GM23338 (cell line): Measurements from ENCODE around the gene COL25A1. TPM values are rescaled to one million over a fixed set of nuclear protein-coding genes. Genes with fewer than 3 reads are reported as not detected.

Experiments used
- ATAC-seq: fragments of 200-7000 bp; cut with Tn5 transposase; 3 replicates; pipeline ENCODE4 v1.9.1; 2020
- DNase-seq: peaks from one replicate; pipeline ENCODE4 v3.0.0-alpha.2; 2015; ENCODE audit warnings: low spot score
- H2AFZ ChIP-seq: fragments of 200-600 bp; sonication (generic); 2 replicates; pipeline ENCODE4 v1.8.0; 2016; ENCODE audit warnings: antibody characterized with exemption, mild to moderate bottlenecking, moderate library complexity
- H3F3A ChIP-seq: fragments of 200-600 bp; sonication (generic); replicated peaks from 2 replicates; pipeline ENCODE4 v1.8.0; 2017; ENCODE audit warnings: antibody characterized with exemption, mixed run types, low read depth
- H3K27ac ChIP-seq: fragments of 200-600 bp; sonication (generic); 2 replicates; pipeline ENCODE4 v1.6.1; 2016; ENCODE audit warnings: low read depth
- H3K27me3 ChIP-seq: fragments of 200-600 bp; sonication (generic); 2 replicates; pipeline ENCODE4 v1.8.0; 2016; ENCODE audit warnings: mild to moderate bottlenecking, mixed run types, moderate library complexity; ENCODE audit not compliant: insufficient read depth
- H3K36me3 ChIP-seq: fragments of 200-600 bp; sonication (generic); 2 replicates; pipeline ENCODE4 v1.8.0; 2016; ENCODE audit warnings: mild to moderate bottlenecking; ENCODE audit not compliant: insufficient read depth
- H3K4me1 ChIP-seq: fragments of 200-600 bp; sonication (generic); 2 replicates; pipeline ENCODE4 v1.8.0; 2016; ENCODE audit warnings: mild to moderate bottlenecking, moderate library complexity; ENCODE audit not compliant: insufficient read depth
- H3K4me2 ChIP-seq: fragments of 200-600 bp; sonication (generic); 2 replicates; pipeline ENCODE4 v1.7.1; 2017; ENCODE audit warnings: mixed run types
- H3K4me3 ChIP-seq: fragments of 200-600 bp; sonication (generic); 2 replicates; pipeline ENCODE4 v1.6.1; 2016; ENCODE audit warnings: mixed run types
- H3K79me2 ChIP-seq: fragments of 200-600 bp; sonication (generic); replicated peaks from 2 replicates; pipeline ENCODE4 v1.8.0; 2017; ENCODE audit warnings: mild to moderate bottlenecking; ENCODE audit not compliant: insufficient read depth
- H3K9me2 ChIP-seq: fragments of 200-600 bp; sonication (generic); 2 replicates; pipeline ENCODE4 v1.8.0; 2017; ENCODE audit not compliant: insufficient read depth
- H4K20me1 ChIP-seq: fragments of 200-600 bp; sonication (generic); replicated peaks from 2 replicates; pipeline ENCODE4 v1.8.0; 2017; ENCODE audit warnings: mild to moderate bottlenecking; ENCODE audit not compliant: insufficient read depth
- H3K27ac Mint-ChIP-seq: 2 replicates; pipeline ENCODE4 v1.8.0; 2020; ENCODE audit warnings: inconsistent platforms, mild to moderate bottlenecking, moderate library complexity, mixed read lengths
- H3K27me3 Mint-ChIP-seq: 3 replicates; pipeline ENCODE4 v1.8.0; 2022; ENCODE audit warnings: low read depth, mild to moderate bottlenecking, moderate library complexity, mixed read lengths, inconsistent platforms; ENCODE audit not compliant: insufficient read depth, poor library complexity
- H3K36me3 Mint-ChIP-seq: 3 replicates; pipeline ENCODE4 v1.8.0; 2021; ENCODE audit warnings: low read depth, mild to moderate bottlenecking, inconsistent platforms, moderate library complexity, mixed read lengths
- H3K4me1 Mint-ChIP-seq: 3 replicates; pipeline ENCODE4 v1.8.0; 2020; ENCODE audit warnings: mild to moderate bottlenecking, inconsistent platforms, mixed read lengths
- H3K4me3 Mint-ChIP-seq: 3 replicates; pipeline ENCODE4 v1.8.0; 2021; ENCODE audit warnings: moderate library complexity, mild to moderate bottlenecking, inconsistent platforms, mixed read lengths
- H3K9me3 Mint-ChIP-seq: 3 replicates; pipeline ENCODE4 v1.8.0; 2020; ENCODE audit warnings: moderate library complexity, mild to moderate bottlenecking, inconsistent platforms, mixed read lengths
- ETS1 ChIP-seq: IDR thresholded peaks from 2 replicates; pipeline ENCODE4 v1.6.1; 2016; ENCODE audit warnings: antibody characterized with exemption
- EZH2 ChIP-seq: fragments of 200-600 bp; sonication (generic); IDR thresholded peaks from one replicate; pipeline ENCODE4 v1.8.0; 2017; ENCODE audit warnings: antibody characterized with exemption, mild to moderate bottlenecking, low read depth; ENCODE audit not compliant: unreplicated experiment
- EZH2phosphoT487 ChIP-seq: fragments of 200-600 bp; sonication (generic); IDR thresholded peaks from one replicate; pipeline ENCODE4 v1.8.1; 2018; ENCODE audit warnings: antibody characterized with exemption; ENCODE audit not compliant: unreplicated experiment
- JUNB ChIP-seq: IDR thresholded peaks from one replicate; pipeline ENCODE4 v1.6.1; 2016; ENCODE audit warnings: antibody characterized with exemption; ENCODE audit not compliant: unreplicated experiment
- NANOG ChIP-seq: IDR thresholded peaks from 2 replicates; pipeline ENCODE4 v1.6.1; 2016; ENCODE audit warnings: antibody characterized with exemption, borderline replicate concordance
- REST ChIP-seq: IDR thresholded peaks from one replicate; pipeline ENCODE4 v1.6.1; 2018; ENCODE audit warnings: antibody characterized with exemption; ENCODE audit not compliant: unreplicated experiment
- ZNF114 ChIP-seq: fragments of 250-450 bp; sonication (Bioruptor Pico); IDR thresholded peaks from 2 replicates; pipeline ENCODE4 v1.5.0; 2020; ENCODE audit warnings: mild to moderate bottlenecking, moderate library complexity
- ZNF462 ChIP-seq: fragments of 250-450 bp; sonication (Bioruptor Pico); IDR thresholded peaks from 2 replicates; pipeline ENCODE4 v1.5.0; 2020; ENCODE audit warnings: mild to moderate bottlenecking, moderate library complexity
- polyA plus RNA-seq: library from polyadenylated mRNA; unstranded; fragments of >200 nt; fragmentation: Nextera tagmentation; extraction: Ambion mirVana; gene quantifications from 2 replicates; pipeline ENCODE4 v1.2.1, GENCODE V29; 2016
- total RNA-seq: library from RNA; depleted of rRNA; stranded (reverse); fragments of >200 nt; shearing (Covaris generic); gene quantifications from 2 replicates; pipeline ENCODE4 v1.2.3, GENCODE V29; 2014

COL25A1 gene
- total and polyA plus RNA-seq, 2 experiments from 2014 or later, result 3.9 to 5.6 TPM

GRCh38 chr4:109275066-109275745 is 27.3 kb downstream of the COL25A1 start:
- no peak overlapping the region for H3K4me3 Mint-ChIP-seq
- TF ChIP-seq EZH2phosphoT487 (no peak), EZH2 (no peak), ETS1 (no peak), NANOG (no peak), ZNF462 (no peak), ZNF114 (no peak), REST (no peak), JUNB (no peak)

More at GRCh38 chr4:109275066-109275745, 27.3 kb downstream of the COL25A1 start:
- H3K27ac ChIP-seq, result no peak overlapping the region
- H3K27me3 ChIP-seq, result no peaks in the 10 kb centered on the region
- H3K9me2 ChIP-seq, result no peaks in the 10 kb centered on the region
- Mint-ChIP-seq H3K36me3 (no peaks in the 10 kb centered on the region), H3K9me3 (no peaks in the 10 kb centered on the region), H3K27me3 (no peaks in the 10 kb centered on the region), H3K27ac (no peak overlapping the region), H3K4me1 (0 out of 3 replicates have a peak, but pooled peaks cover 6% of the 10 kb centered on the region)
- no peaks in the 10 kb centered on the region for H4K20me1 ChIP-seq
- no peaks in the 10 kb centered on the region for H3K79me2 ChIP-seq
- no peak overlapping the region for H3K4me2 ChIP-seq
- H3F3A ChIP-seq, result no peaks in the 10 kb centered on the region
- H2AFZ ChIP-seq, result no peak overlapping the region
- ATAC-seq, result no peak
- H3K4me1 ChIP-seq, result no peaks in the 10 kb centered on the region
- no peak for DNase-seq
- H3K36me3 ChIP-seq, result no peaks in the 10 kb centered on the region
- no peak overlapping the region for H3K4me3 ChIP-seq
